ENCODE measurements around the gene CDH4.

CDH4 gene

GRCh38 chr20:61285152-61285645 lies 33.1 kb downstream of the CDH4 start:
- ChIA-PET POLR2A (ENCODE audit: low non-redundant PET) (no interaction called here), CTCF (interaction anchor here (0.7 kb wide), 2 partner anchors 245 to 1211 kb away, joined by 3 to 5 read pairs; no protein-coding TSS in a partner anchor)
- no peak for DNase-seq (ENCODE audit: low spot score)
- H3K27ac ChIP-seq: no peak overlapping the region
- no peak for TF ChIP-seq CTCF (conservative IDR thresholded peaks at IDR 0.05; ENCODE audit: low read depth)

GRCh38 chr20:61285691-61286090 lies 33.6 kb downstream of the CDH4 start:
- no peak for DNase-seq (ENCODE audit: low spot score)
- H3K27ac ChIP-seq: no peak overlapping the region
- ChIA-PET CTCF (interaction anchor here (0.7 kb wide), 1 partner anchor 1212 kb away, joined by 3 read pairs; no protein-coding TSS in a partner anchor), POLR2A (ENCODE audit: low non-redundant PET) (no interaction called here)
- TF ChIP-seq CTCF (conservative IDR thresholded peaks at IDR 0.05; ENCODE audit: low read depth): no peak

GRCh38 chr20:61287583-61288275 lies 35.7 kb downstream of the CDH4 start:
- ChIA-PET POLR2A (ENCODE audit: low non-redundant PET) (no interaction called here), CTCF (interaction anchor here (0.7 kb wide), 1 partner anchor 971 kb away, joined by 3 read pairs; no protein-coding TSS in a partner anchor)
- H3K27ac ChIP-seq: no peak overlapping the region
- DNase-seq (ENCODE audit: low spot score): no peak
- no peak for TF ChIP-seq CTCF (conservative IDR thresholded peaks at IDR 0.05; ENCODE audit: low read depth)

- DNase-seq (ENCODE audit: low spot score): no peak
- CTCF ChIA-PET: no interaction called here
- TF ChIP-seq CTCF (conservative IDR thresholded peaks at IDR 0.05; ENCODE audit: low read depth): no peak
- POLR2A ChIA-PET (ENCODE audit: low non-redundant PET): no interaction called here
- H3K27ac ChIP-seq: no peak overlapping the region
Measured at GRCh38 chr20:61288331-61288784, 36.3 kb downstream of the CDH4 start.

- POLR2A ChIA-PET (ENCODE audit: low non-redundant PET): no interaction called here
- no peak for DNase-seq (ENCODE audit: low spot score)
- no peak for TF ChIP-seq CTCF (conservative IDR thresholded peaks at IDR 0.05; ENCODE audit: low read depth)
- CTCF ChIA-PET: interaction anchor here (0.5 kb wide), 1 partner anchor 367 kb away, joined by 4 read pairs; no protein-coding TSS in a partner anchor
- H3K27ac ChIP-seq: no peak overlapping the region
Measured at GRCh38 chr20:61289166-61289565, 37.1 kb downstream of the CDH4 start.

- no peak for TF ChIP-seq CTCF (conservative IDR thresholded peaks at IDR 0.05; ENCODE audit: low read depth)
- CTCF ChIA-PET: no interaction called here
- no peak overlapping the region for H3K27ac ChIP-seq
- POLR2A ChIA-PET (ENCODE audit: low non-redundant PET): no interaction called here
- DNase-seq (ENCODE audit: low spot score): no peak
Measured at GRCh38 chr20:61290721-61291120, 38.7 kb downstream of the CDH4 start.
